GM23338 (cell line): Measurements from ENCODE around the gene NSL1. TPM values are rescaled to one million over a fixed set of nuclear protein-coding genes. Genes with fewer than 3 reads are reported as not detected.

Source experiments
- ATAC-seq: fragments of 200-7000 bp; cut with Tn5 transposase; 3 replicates; pipeline ENCODE4 v1.9.1; 2020
- DNase-seq: peaks from one replicate; pipeline ENCODE4 v3.0.0-alpha.2; 2015; ENCODE audit warnings: low spot score
- H2AFZ ChIP-seq: fragments of 200-600 bp; sonication (generic); 2 replicates; pipeline ENCODE4 v1.8.0; 2016; ENCODE audit warnings: antibody characterized with exemption, mild to moderate bottlenecking, moderate library complexity
- H3F3A ChIP-seq: fragments of 200-600 bp; sonication (generic); replicated peaks from 2 replicates; pipeline ENCODE4 v1.8.0; 2017; ENCODE audit warnings: antibody characterized with exemption, mixed run types, low read depth
- H3K27ac ChIP-seq: fragments of 200-600 bp; sonication (generic); 2 replicates; pipeline ENCODE4 v1.6.1; 2016; ENCODE audit warnings: low read depth
- H3K27me3 ChIP-seq: fragments of 200-600 bp; sonication (generic); 2 replicates; pipeline ENCODE4 v1.8.0; 2016; ENCODE audit warnings: mild to moderate bottlenecking, mixed run types, moderate library complexity; ENCODE audit not compliant: insufficient read depth
- H3K36me3 ChIP-seq: fragments of 200-600 bp; sonication (generic); 2 replicates; pipeline ENCODE4 v1.8.0; 2016; ENCODE audit warnings: mild to moderate bottlenecking; ENCODE audit not compliant: insufficient read depth
- H3K4me1 ChIP-seq: fragments of 200-600 bp; sonication (generic); 2 replicates; pipeline ENCODE4 v1.8.0; 2016; ENCODE audit warnings: mild to moderate bottlenecking, moderate library complexity; ENCODE audit not compliant: insufficient read depth
- H3K4me2 ChIP-seq: fragments of 200-600 bp; sonication (generic); 2 replicates; pipeline ENCODE4 v1.7.1; 2017; ENCODE audit warnings: mixed run types
- H3K4me3 ChIP-seq: fragments of 200-600 bp; sonication (generic); 2 replicates; pipeline ENCODE4 v1.6.1; 2016; ENCODE audit warnings: mixed run types
- H3K79me2 ChIP-seq: fragments of 200-600 bp; sonication (generic); replicated peaks from 2 replicates; pipeline ENCODE4 v1.8.0; 2017; ENCODE audit warnings: mild to moderate bottlenecking; ENCODE audit not compliant: insufficient read depth
- H3K9me2 ChIP-seq: fragments of 200-600 bp; sonication (generic); 2 replicates; pipeline ENCODE4 v1.8.0; 2017; ENCODE audit not compliant: insufficient read depth
- H4K20me1 ChIP-seq: fragments of 200-600 bp; sonication (generic); replicated peaks from 2 replicates; pipeline ENCODE4 v1.8.0; 2017; ENCODE audit warnings: mild to moderate bottlenecking; ENCODE audit not compliant: insufficient read depth
- H3K27ac Mint-ChIP-seq: 2 replicates; pipeline ENCODE4 v1.8.0; 2020; ENCODE audit warnings: inconsistent platforms, mild to moderate bottlenecking, moderate library complexity, mixed read lengths
- H3K27me3 Mint-ChIP-seq: 3 replicates; pipeline ENCODE4 v1.8.0; 2022; ENCODE audit warnings: low read depth, mild to moderate bottlenecking, moderate library complexity, mixed read lengths, inconsistent platforms; ENCODE audit not compliant: insufficient read depth, poor library complexity
- H3K36me3 Mint-ChIP-seq: 3 replicates; pipeline ENCODE4 v1.8.0; 2021; ENCODE audit warnings: low read depth, mild to moderate bottlenecking, inconsistent platforms, moderate library complexity, mixed read lengths
- H3K4me1 Mint-ChIP-seq: 3 replicates; pipeline ENCODE4 v1.8.0; 2020; ENCODE audit warnings: mild to moderate bottlenecking, inconsistent platforms, mixed read lengths
- H3K4me3 Mint-ChIP-seq: 3 replicates; pipeline ENCODE4 v1.8.0; 2021; ENCODE audit warnings: moderate library complexity, mild to moderate bottlenecking, inconsistent platforms, mixed read lengths
- H3K9me3 Mint-ChIP-seq: 3 replicates; pipeline ENCODE4 v1.8.0; 2020; ENCODE audit warnings: moderate library complexity, mild to moderate bottlenecking, inconsistent platforms, mixed read lengths
- CREB1 ChIP-seq: fragments of 250-450 bp; sonication (Bioruptor Pico); IDR thresholded peaks from 2 replicates; pipeline ENCODE4 v1.5.0; 2020; ENCODE audit warnings: low read depth, mild to moderate bottlenecking, moderate library complexity
- CTCF ChIP-seq, 2 experiments: fragments of 200-600 bp in 1 of 2; sonication (generic) in 1 of 2; conservative IDR thresholded peaks; 2 replicates each; pipeline versions ENCODE4 v1.5.1 to v1.6.1; 2016 to 2017; ENCODE audit warnings: antibody characterized with exemption in 2 of 2, low read depth in 2 of 2, mild to moderate bottlenecking in 2 of 2, moderate library complexity in 1 of 2
- ETS1 ChIP-seq: IDR thresholded peaks from 2 replicates; pipeline ENCODE4 v1.6.1; 2016; ENCODE audit warnings: antibody characterized with exemption
- EZH2 ChIP-seq: fragments of 200-600 bp; sonication (generic); IDR thresholded peaks from one replicate; pipeline ENCODE4 v1.8.0; 2017; ENCODE audit warnings: antibody characterized with exemption, mild to moderate bottlenecking, low read depth; ENCODE audit not compliant: unreplicated experiment
- EZH2phosphoT487 ChIP-seq: fragments of 200-600 bp; sonication (generic); IDR thresholded peaks from one replicate; pipeline ENCODE4 v1.8.1; 2018; ENCODE audit warnings: antibody characterized with exemption; ENCODE audit not compliant: unreplicated experiment
- JUNB ChIP-seq: IDR thresholded peaks from one replicate; pipeline ENCODE4 v1.6.1; 2016; ENCODE audit warnings: antibody characterized with exemption; ENCODE audit not compliant: unreplicated experiment
- NANOG ChIP-seq: IDR thresholded peaks from 2 replicates; pipeline ENCODE4 v1.6.1; 2016; ENCODE audit warnings: antibody characterized with exemption, borderline replicate concordance
- POLR2AphosphoS5 ChIP-seq: IDR thresholded peaks from 2 replicates; pipeline ENCODE4 v1.6.1; 2016; ENCODE audit warnings: antibody characterized with exemption, low read depth
- STAT1 ChIP-seq: IDR thresholded peaks from one replicate; pipeline ENCODE4 v1.6.1; 2016; ENCODE audit warnings: antibody characterized with exemption; ENCODE audit not compliant: unreplicated experiment
- ZNF114 ChIP-seq: fragments of 250-450 bp; sonication (Bioruptor Pico); IDR thresholded peaks from 2 replicates; pipeline ENCODE4 v1.5.0; 2020; ENCODE audit warnings: mild to moderate bottlenecking, moderate library complexity
- ZNF331 ChIP-seq: fragments of 250-450 bp; sonication (Bioruptor Pico); IDR thresholded peaks from 2 replicates; pipeline ENCODE4 v1.5.0; 2020; ENCODE audit warnings: low read depth, mild to moderate bottlenecking, moderate library complexity
- ZNF462 ChIP-seq: fragments of 250-450 bp; sonication (Bioruptor Pico); IDR thresholded peaks from 2 replicates; pipeline ENCODE4 v1.5.0; 2020; ENCODE audit warnings: mild to moderate bottlenecking, moderate library complexity
- polyA plus RNA-seq: library from polyadenylated mRNA; unstranded; fragments of >200 nt; fragmentation: Nextera tagmentation; extraction: Ambion mirVana; gene quantifications from 2 replicates; pipeline ENCODE4 v1.2.1, GENCODE V29; 2016
- total RNA-seq: library from RNA; depleted of rRNA; stranded (reverse); fragments of >200 nt; shearing (Covaris generic); gene quantifications from 2 replicates; pipeline ENCODE4 v1.2.3, GENCODE V29; 2014
- TF ChIP-seq, protein P1 (sequence below): IDR thresholded peaks from one replicate; pipeline ENCODE4 v1.6.1; 2018; ENCODE audit warnings: antibody characterized with exemption; ENCODE audit not compliant: unreplicated experiment

The NSL1 gene
- total and polyA plus RNA-seq, 2 experiments from 2014 or later, result 96.8 to 102 TPM

DNA sequence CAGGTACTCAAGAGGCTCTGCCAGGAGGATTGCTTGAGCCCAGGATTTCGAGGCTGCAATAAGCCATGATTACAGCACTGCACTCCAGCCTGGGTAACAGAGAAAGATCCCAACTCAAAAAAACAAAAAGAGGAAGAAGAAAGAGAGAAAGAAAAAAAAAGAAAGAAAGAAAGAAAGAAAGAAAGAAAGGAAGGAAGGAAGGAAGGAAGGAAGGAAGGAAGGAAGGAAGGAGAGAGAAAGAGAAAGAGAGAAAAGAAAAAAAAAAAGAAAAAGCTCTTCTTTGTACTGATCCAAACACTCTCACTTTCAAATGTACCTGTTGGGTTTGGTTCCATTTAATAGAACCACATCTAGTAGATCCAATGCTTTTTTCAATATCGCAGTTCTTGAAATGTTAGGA is 103.8 kb downstream of the NSL1 start:
- peaks cover 21% of the 10 kb centered on the region for H3K4me1 Mint-ChIP-seq
- no peak for ATAC-seq
- Histone ChIP-seq H3K27me3 (no peaks in the 10 kb centered on the region), H3K4me3 (no peak overlapping the region), H3K9me2 (peaks cover 10% of the 10 kb centered on the region; the same call in 1 of the 2 replicates), H3K27ac (no peak overlapping the region), H4K20me1 (no peaks in the 10 kb centered on the region), H3K79me2 (no peaks in the 10 kb centered on the region), H2AFZ (no peak overlapping the region), H3K4me2 (no peak overlapping the region), H3K4me1 (peaks cover 12% of the 10 kb centered on the region), H3F3A (no peaks in the 10 kb centered on the region), H3K36me3 (no peaks in the 10 kb centered on the region; the same call in 1 of the 2 replicates)
- H3K27ac Mint-ChIP-seq, result no peak overlapping the region
- no peak overlapping the region for H3K4me3 Mint-ChIP-seq
- no peak for TF ChIP-seq ZNF114 (CRISPR knock-in tag)
- TF ChIP-seq CTCF (conservative IDR thresholded peaks at IDR 0.05; ENCODE audit: low read depth in 2 of 2), result no peak
- TF ChIP-seq CREB1 (CRISPR knock-in tag), result no peak
- TF ChIP-seq ZNF331 (CRISPR knock-in tag), result no peak
- no peak for TF ChIP-seq STAT1
- no peak for TF ChIP-seq ZNF462 (CRISPR knock-in tag)
- no peak for TF ChIP-seq EZH2phosphoT487
- TF ChIP-seq JUNB, result no peak
- no peak for TF ChIP-seq ETS1
- TF ChIP-seq, protein P1, sequence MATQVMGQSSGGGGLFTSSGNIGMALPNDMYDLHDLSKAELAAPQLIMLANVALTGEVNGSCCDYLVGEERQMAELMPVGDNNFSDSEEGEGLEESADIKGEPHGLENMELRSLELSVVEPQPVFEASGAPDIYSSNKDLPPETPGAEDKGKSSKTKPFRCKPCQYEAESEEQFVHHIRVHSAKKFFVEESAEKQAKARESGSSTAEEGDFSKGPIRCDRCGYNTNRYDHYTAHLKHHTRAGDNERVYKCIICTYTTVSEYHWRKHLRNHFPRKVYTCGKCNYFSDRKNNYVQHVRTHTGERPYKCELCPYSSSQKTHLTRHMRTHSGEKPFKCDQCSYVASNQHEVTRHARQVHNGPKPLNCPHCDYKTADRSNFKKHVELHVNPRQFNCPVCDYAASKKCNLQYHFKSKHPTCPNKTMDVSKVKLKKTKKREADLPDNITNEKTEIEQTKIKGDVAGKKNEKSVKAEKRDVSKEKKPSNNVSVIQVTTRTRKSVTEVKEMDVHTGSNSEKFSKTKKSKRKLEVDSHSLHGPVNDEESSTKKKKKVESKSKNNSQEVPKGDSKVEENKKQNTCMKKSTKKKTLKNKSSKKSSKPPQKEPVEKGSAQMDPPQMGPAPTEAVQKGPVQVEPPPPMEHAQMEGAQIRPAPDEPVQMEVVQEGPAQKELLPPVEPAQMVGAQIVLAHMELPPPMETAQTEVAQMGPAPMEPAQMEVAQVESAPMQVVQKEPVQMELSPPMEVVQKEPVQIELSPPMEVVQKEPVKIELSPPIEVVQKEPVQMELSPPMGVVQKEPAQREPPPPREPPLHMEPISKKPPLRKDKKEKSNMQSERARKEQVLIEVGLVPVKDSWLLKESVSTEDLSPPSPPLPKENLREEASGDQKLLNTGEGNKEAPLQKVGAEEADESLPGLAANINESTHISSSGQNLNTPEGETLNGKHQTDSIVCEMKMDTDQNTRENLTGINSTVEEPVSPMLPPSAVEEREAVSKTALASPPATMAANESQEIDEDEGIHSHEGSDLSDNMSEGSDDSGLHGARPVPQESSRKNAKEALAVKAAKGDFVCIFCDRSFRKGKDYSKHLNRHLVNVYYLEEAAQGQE, result no peak
- TF ChIP-seq EZH2, result no peak
- no peak for TF ChIP-seq NANOG
- no peak for TF ChIP-seq POLR2AphosphoS5
- H3K9me3 Mint-ChIP-seq, result no peaks in the 10 kb centered on the region
- peaks cover 1% of the 10 kb centered on the region for H3K27me3 Mint-ChIP-seq
- no peaks in the 10 kb centered on the region; the same call in 2 of the 3 replicates for H3K36me3 Mint-ChIP-seq
- DNase-seq, result no peak
